BE2C (cell line): ENCODE results near the gene TRIM56.
"Not testable (repeated sequence)": the region's sequence is repeated elsewhere in the genome, so short reads cannot be mapped to it uniquely, and the experiment has no call there.

Experiments
- DNase-seq: peaks from one replicate; pipeline ENCODE4 v3.0.0-alpha.2; 2020
- H3K27me3 ChIP-seq: fragments of 250-450 bp; sonication (Bioruptor Pico); 2 replicates; pipeline ENCODE4 v1.5.1; 2020; ENCODE audit warnings: mild to moderate bottlenecking
- H3K36me3 ChIP-seq: fragments of 250-450 bp; sonication (Bioruptor Pico); 2 replicates; pipeline ENCODE4 v1.5.1; 2020; ENCODE audit warnings: mild to moderate bottlenecking
- H3K4me1 ChIP-seq: fragments of 250-450 bp; sonication (Bioruptor Pico); 2 replicates; pipeline ENCODE4 v1.5.1; 2020
- H3K4me3 ChIP-seq: 2 replicates; pipeline ENCODE4 v1.5.1; 2011; ENCODE audit warnings: low read depth, low read length
- H3K9me3 ChIP-seq: fragments of 250-450 bp; sonication (Bioruptor Pico); 2 replicates; pipeline ENCODE4 v1.5.1; 2020
- TF ChIP-seq, protein P1 (sequence below): IDR thresholded peaks from 2 replicates; pipeline ENCODE4 v1.5.1; 2012; ENCODE audit warnings: mild to moderate bottlenecking, low read depth, low read length

Gene TRIM56

DNA sequence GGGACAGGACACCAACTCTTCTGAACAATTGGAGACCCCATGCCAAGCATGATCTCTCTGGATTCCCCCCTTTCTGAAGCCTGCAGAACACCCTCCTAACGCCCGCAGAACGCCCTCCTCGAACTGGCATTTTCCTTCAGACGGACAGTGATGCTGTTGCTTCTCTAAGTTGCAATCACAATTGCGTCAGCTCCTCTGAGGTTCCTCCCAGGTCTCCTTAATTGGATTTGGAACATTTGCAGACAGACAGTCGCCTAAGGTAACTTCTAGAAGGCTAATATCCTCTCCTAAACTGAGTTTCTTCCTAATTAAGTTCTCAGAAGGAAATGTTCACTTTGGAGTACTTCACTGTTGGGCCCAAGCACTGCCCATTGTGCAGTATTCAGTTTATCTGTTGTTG lies 21.1 kb downstream of the TRIM56 start:
- TF ChIP-seq, protein P1, sequence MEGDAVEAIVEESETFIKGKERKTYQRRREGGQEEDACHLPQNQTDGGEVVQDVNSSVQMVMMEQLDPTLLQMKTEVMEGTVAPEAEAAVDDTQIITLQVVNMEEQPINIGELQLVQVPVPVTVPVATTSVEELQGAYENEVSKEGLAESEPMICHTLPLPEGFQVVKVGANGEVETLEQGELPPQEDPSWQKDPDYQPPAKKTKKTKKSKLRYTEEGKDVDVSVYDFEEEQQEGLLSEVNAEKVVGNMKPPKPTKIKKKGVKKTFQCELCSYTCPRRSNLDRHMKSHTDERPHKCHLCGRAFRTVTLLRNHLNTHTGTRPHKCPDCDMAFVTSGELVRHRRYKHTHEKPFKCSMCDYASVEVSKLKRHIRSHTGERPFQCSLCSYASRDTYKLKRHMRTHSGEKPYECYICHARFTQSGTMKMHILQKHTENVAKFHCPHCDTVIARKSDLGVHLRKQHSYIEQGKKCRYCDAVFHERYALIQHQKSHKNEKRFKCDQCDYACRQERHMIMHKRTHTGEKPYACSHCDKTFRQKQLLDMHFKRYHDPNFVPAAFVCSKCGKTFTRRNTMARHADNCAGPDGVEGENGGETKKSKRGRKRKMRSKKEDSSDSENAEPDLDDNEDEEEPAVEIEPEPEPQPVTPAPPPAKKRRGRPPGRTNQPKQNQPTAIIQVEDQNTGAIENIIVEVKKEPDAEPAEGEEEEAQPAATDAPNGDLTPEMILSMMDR: no peak
- no peaks in the 10 kb centered on the region for H3K4me1 ChIP-seq
- no peaks in the 10 kb centered on the region for H3K9me3 ChIP-seq
- no peak for DNase-seq
- no peak overlapping the region for H3K4me3 ChIP-seq
- no peaks in the 10 kb centered on the region for H3K36me3 ChIP-seq
- H3K27me3 ChIP-seq: no peaks in the 10 kb centered on the region

DNA sequence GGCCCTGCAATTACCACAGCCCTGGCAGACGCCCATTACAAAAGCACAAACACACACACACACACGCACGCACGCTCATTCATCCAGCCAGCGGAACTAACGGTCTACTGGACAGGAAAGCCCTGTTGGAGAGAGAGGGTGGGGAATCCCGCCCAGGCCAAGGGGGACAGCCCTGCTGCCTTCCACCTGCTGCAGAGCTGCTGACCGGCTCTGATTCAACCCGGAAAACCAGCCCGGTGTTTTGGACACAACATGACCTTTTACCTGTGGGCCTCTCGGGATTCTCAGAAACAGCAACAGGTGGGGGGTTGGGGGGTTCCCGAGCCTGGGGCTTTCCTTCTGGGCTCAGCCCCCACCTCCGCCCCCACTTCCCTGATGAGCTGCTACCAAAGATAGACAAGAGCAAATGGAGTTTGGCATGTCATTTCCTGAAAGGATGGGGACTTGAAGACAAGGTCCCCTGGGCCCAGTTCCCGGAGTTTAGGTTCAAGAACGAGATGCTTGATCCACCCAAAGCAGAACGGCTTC lies 23.1 kb downstream of the TRIM56 start:
- Histone ChIP-seq H3K27me3 (no peaks in the 10 kb centered on the region), H3K36me3 (no peaks in the 10 kb centered on the region), H3K4me3 (no peak overlapping the region), H3K4me1 (no peaks in the 10 kb centered on the region), H3K9me3 (no peaks in the 10 kb centered on the region)
- TF ChIP-seq, protein P1: no peak
- no peak for DNase-seq

DNA sequence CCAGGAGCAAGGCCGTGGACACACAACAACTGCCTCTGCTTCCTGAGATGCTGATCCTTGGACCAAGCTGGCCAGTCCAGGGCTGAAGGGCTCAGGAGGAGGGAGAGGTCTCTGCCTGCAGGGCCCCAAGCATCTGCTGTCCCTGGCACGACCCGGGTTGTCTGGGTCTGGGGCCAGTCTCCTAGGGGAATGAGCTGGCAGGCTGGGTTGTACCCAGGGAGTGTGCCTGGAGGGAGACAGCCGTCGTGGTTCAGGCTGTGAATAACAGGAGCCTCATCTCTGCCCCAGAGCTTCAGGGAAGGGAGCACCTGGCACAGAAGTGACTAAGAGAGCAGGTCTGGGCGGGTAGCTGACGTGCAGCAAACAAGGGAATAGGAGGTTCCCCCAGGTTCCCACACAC lies 23.7 kb downstream of the TRIM56 start:
- Histone ChIP-seq H3K36me3 (no peaks in the 10 kb centered on the region), H3K9me3 (no peaks in the 10 kb centered on the region), H3K27me3 (no peaks in the 10 kb centered on the region), H3K4me3 (no peak overlapping the region), H3K4me1 (no peaks in the 10 kb centered on the region)
- TF ChIP-seq, protein P1: no peak
- no peak for DNase-seq

DNA sequence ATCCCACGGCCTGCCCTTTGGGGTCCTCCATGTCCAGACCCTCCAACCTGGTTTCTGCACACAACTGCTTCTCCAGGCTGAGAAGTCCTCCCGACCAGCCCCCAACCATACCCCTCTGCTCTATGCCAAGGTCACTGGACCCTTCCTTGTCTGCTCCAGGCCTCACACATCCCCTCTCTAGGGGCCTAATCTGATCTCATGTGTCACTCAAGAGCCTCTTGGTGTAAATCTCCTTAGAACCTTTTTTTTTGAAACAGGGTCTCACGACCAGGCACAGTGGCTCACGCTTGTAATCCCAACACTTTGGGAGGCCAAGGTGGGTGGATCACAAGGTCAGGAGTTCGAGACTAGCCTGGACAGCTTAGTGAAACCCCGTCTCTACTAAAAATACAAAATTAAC lies 24.1 kb downstream of the TRIM56 start:
- no peak overlapping the region for H3K4me3 ChIP-seq
- no peaks in the 10 kb centered on the region for H3K9me3 ChIP-seq
- H3K27me3 ChIP-seq: no peaks in the 10 kb centered on the region
- TF ChIP-seq, protein P1: no peak
- no peaks in the 10 kb centered on the region for H3K36me3 ChIP-seq
- H3K4me1 ChIP-seq: no peaks in the 10 kb centered on the region
- no peak for DNase-seq

DNA sequence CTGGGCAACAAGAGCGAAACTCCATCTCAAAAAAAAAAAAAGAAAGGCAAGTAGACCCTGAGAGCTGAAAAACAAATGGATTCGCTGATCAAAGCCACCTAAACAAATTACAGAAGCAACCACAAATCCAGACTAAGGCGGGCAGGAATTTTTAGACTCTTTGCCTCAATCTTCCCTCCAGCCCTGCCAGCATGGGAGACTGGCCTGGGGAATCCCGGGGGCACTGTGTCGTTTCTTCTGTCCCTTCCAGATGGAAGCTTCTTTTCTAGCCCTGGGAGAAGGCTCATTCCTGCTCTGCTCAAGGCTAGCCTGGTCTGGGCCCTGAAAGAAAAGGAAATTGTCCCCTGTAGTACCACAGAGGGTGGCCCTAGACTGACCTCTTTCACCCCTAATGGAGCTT lies 26.0 kb downstream of the TRIM56 start:
- DNase-seq: no peak
- Histone ChIP-seq H3K4me3 (no peak overlapping the region), H3K36me3 (no peaks in the 10 kb centered on the region), H3K4me1 (no peaks in the 10 kb centered on the region), H3K27me3 (no peaks in the 10 kb centered on the region), H3K9me3 (no peaks in the 10 kb centered on the region)
- TF ChIP-seq, protein P1: no peak

DNA sequence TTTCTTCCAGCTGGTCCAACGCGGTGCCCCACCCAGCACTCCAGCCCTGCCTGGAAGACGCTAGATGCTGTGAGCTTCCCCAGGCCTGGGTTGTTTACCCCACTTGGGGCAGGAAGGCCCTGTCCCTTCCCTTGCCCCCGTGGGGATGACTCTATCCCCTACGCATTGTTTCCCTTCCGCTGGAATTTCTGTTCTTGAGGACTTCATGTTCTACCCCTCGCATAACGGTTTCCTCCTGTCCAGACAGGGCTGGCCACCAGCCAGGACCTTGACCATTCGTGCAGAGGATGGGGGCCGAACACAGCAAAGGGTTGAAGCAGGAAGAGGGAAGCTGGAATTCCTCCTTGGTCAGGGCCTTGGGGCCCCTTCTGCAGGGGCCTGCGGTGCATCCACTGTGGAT lies 27.0 kb downstream of the TRIM56 start:
- Histone ChIP-seq H3K4me1 (no peaks in the 10 kb centered on the region), H3K27me3 (no peaks in the 10 kb centered on the region), H3K36me3 (no peaks in the 10 kb centered on the region), H3K9me3 (no peaks in the 10 kb centered on the region), H3K4me3 (no peak overlapping the region)
- TF ChIP-seq, protein P1: no peak
- DNase-seq: no peak

DNA sequence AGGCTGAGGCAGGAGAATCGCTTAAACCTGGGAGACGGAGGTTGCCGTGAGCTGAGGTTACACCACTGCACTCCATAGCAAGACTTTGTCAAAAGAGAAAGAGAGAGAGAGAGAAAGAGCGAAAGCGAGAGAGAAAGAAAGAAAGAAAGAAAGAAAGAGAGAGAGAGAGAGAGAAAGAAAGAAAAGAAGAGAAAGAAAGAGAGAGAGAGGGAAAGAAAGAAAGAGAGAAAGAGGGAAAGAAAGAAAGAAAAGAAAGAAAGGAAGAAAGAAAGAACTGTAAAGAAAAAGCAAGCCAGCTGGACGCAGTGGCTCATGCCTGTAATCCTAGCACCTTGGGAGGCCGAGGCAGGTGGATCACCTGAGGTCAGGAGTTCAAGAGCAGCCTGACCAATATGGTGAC lies 27.9 kb downstream of the TRIM56 start:
- not testable (repeated sequence) for H3K36me3 ChIP-seq, H3K9me3 ChIP-seq, H3K4me1 ChIP-seq, H3K4me3 ChIP-seq, H3K27me3 ChIP-seq, DNase-seq
